GM23338 (cell line): ENCODE measurements around the gene TASL. TPM values are rescaled to one million over a fixed set of nuclear protein-coding genes. Genes with fewer than 3 reads are reported as not detected.

ENCODE experiments used
- ATAC-seq: fragments of 200-7000 bp; cut with Tn5 transposase; 3 replicates; pipeline ENCODE4 v1.9.1; 2020
- DNase-seq: peaks from one replicate; pipeline ENCODE4 v3.0.0-alpha.2; 2015; ENCODE audit warnings: low spot score
- H2AFZ ChIP-seq: fragments of 200-600 bp; sonication (generic); 2 replicates; pipeline ENCODE4 v1.8.0; 2016; ENCODE audit warnings: antibody characterized with exemption, mild to moderate bottlenecking, moderate library complexity
- H3F3A ChIP-seq: fragments of 200-600 bp; sonication (generic); replicated peaks from 2 replicates; pipeline ENCODE4 v1.8.0; 2017; ENCODE audit warnings: antibody characterized with exemption, mixed run types, low read depth
- H3K27ac ChIP-seq: fragments of 200-600 bp; sonication (generic); 2 replicates; pipeline ENCODE4 v1.6.1; 2016; ENCODE audit warnings: low read depth
- H3K27me3 ChIP-seq: fragments of 200-600 bp; sonication (generic); 2 replicates; pipeline ENCODE4 v1.8.0; 2016; ENCODE audit warnings: mild to moderate bottlenecking, mixed run types, moderate library complexity; ENCODE audit not compliant: insufficient read depth
- H3K36me3 ChIP-seq: fragments of 200-600 bp; sonication (generic); 2 replicates; pipeline ENCODE4 v1.8.0; 2016; ENCODE audit warnings: mild to moderate bottlenecking; ENCODE audit not compliant: insufficient read depth
- H3K4me1 ChIP-seq: fragments of 200-600 bp; sonication (generic); 2 replicates; pipeline ENCODE4 v1.8.0; 2016; ENCODE audit warnings: mild to moderate bottlenecking, moderate library complexity; ENCODE audit not compliant: insufficient read depth
- H3K4me2 ChIP-seq: fragments of 200-600 bp; sonication (generic); 2 replicates; pipeline ENCODE4 v1.7.1; 2017; ENCODE audit warnings: mixed run types
- H3K4me3 ChIP-seq: fragments of 200-600 bp; sonication (generic); 2 replicates; pipeline ENCODE4 v1.6.1; 2016; ENCODE audit warnings: mixed run types
- H3K79me2 ChIP-seq: fragments of 200-600 bp; sonication (generic); replicated peaks from 2 replicates; pipeline ENCODE4 v1.8.0; 2017; ENCODE audit warnings: mild to moderate bottlenecking; ENCODE audit not compliant: insufficient read depth
- H3K9me2 ChIP-seq: fragments of 200-600 bp; sonication (generic); 2 replicates; pipeline ENCODE4 v1.8.0; 2017; ENCODE audit not compliant: insufficient read depth
- H4K20me1 ChIP-seq: fragments of 200-600 bp; sonication (generic); replicated peaks from 2 replicates; pipeline ENCODE4 v1.8.0; 2017; ENCODE audit warnings: mild to moderate bottlenecking; ENCODE audit not compliant: insufficient read depth
- H3K27ac Mint-ChIP-seq: 2 replicates; pipeline ENCODE4 v1.8.0; 2020; ENCODE audit warnings: inconsistent platforms, mild to moderate bottlenecking, moderate library complexity, mixed read lengths
- H3K27me3 Mint-ChIP-seq: 3 replicates; pipeline ENCODE4 v1.8.0; 2022; ENCODE audit warnings: low read depth, mild to moderate bottlenecking, moderate library complexity, mixed read lengths, inconsistent platforms; ENCODE audit not compliant: insufficient read depth, poor library complexity
- H3K36me3 Mint-ChIP-seq: 3 replicates; pipeline ENCODE4 v1.8.0; 2021; ENCODE audit warnings: low read depth, mild to moderate bottlenecking, inconsistent platforms, moderate library complexity, mixed read lengths
- H3K4me1 Mint-ChIP-seq: 3 replicates; pipeline ENCODE4 v1.8.0; 2020; ENCODE audit warnings: mild to moderate bottlenecking, inconsistent platforms, mixed read lengths
- H3K4me3 Mint-ChIP-seq: 3 replicates; pipeline ENCODE4 v1.8.0; 2021; ENCODE audit warnings: moderate library complexity, mild to moderate bottlenecking, inconsistent platforms, mixed read lengths
- H3K9me3 Mint-ChIP-seq: 3 replicates; pipeline ENCODE4 v1.8.0; 2020; ENCODE audit warnings: moderate library complexity, mild to moderate bottlenecking, inconsistent platforms, mixed read lengths
- EZH2 ChIP-seq: fragments of 200-600 bp; sonication (generic); IDR thresholded peaks from one replicate; pipeline ENCODE4 v1.8.0; 2017; ENCODE audit warnings: antibody characterized with exemption, mild to moderate bottlenecking, low read depth; ENCODE audit not compliant: unreplicated experiment
- EZH2phosphoT487 ChIP-seq: fragments of 200-600 bp; sonication (generic); IDR thresholded peaks from one replicate; pipeline ENCODE4 v1.8.1; 2018; ENCODE audit warnings: antibody characterized with exemption; ENCODE audit not compliant: unreplicated experiment
- JUNB ChIP-seq: IDR thresholded peaks from one replicate; pipeline ENCODE4 v1.6.1; 2016; ENCODE audit warnings: antibody characterized with exemption; ENCODE audit not compliant: unreplicated experiment
- NANOG ChIP-seq: IDR thresholded peaks from 2 replicates; pipeline ENCODE4 v1.6.1; 2016; ENCODE audit warnings: antibody characterized with exemption, borderline replicate concordance
- STAT1 ChIP-seq: IDR thresholded peaks from one replicate; pipeline ENCODE4 v1.6.1; 2016; ENCODE audit warnings: antibody characterized with exemption; ENCODE audit not compliant: unreplicated experiment
- ZNF331 ChIP-seq: fragments of 250-450 bp; sonication (Bioruptor Pico); IDR thresholded peaks from 2 replicates; pipeline ENCODE4 v1.5.0; 2020; ENCODE audit warnings: low read depth, mild to moderate bottlenecking, moderate library complexity
- polyA plus RNA-seq: library from polyadenylated mRNA; unstranded; fragments of >200 nt; fragmentation: Nextera tagmentation; extraction: Ambion mirVana; gene quantifications from 2 replicates; pipeline ENCODE4 v1.2.1, GENCODE V29; 2016
- total RNA-seq: library from RNA; depleted of rRNA; stranded (reverse); fragments of >200 nt; shearing (Covaris generic); gene quantifications from 2 replicates; pipeline ENCODE4 v1.2.3, GENCODE V29; 2014
- TF ChIP-seq, protein P1 (sequence below): IDR thresholded peaks from 2 replicates; pipeline ENCODE4 v1.6.1; 2016; ENCODE audit warnings: antibody characterized with exemption
- TF ChIP-seq, protein P2 (sequence below), 2 experiments: fragments of 200-600 bp in 1 of 2; sonication (generic) in 1 of 2; conservative IDR thresholded peaks; 2 replicates each; pipeline versions ENCODE4 v1.5.1 to v1.6.1; 2016 to 2017; ENCODE audit warnings: antibody characterized with exemption in 2 of 2, low read depth in 2 of 2, mild to moderate bottlenecking in 2 of 2, moderate library complexity in 1 of 2
- TF ChIP-seq, protein P3 (sequence below): IDR thresholded peaks from one replicate; pipeline ENCODE4 v1.6.1; 2018; ENCODE audit warnings: antibody characterized with exemption; ENCODE audit not compliant: unreplicated experiment

TASL gene
- total and polyA plus RNA-seq, 2 experiments from 2014 or later, result not detected

DNA sequence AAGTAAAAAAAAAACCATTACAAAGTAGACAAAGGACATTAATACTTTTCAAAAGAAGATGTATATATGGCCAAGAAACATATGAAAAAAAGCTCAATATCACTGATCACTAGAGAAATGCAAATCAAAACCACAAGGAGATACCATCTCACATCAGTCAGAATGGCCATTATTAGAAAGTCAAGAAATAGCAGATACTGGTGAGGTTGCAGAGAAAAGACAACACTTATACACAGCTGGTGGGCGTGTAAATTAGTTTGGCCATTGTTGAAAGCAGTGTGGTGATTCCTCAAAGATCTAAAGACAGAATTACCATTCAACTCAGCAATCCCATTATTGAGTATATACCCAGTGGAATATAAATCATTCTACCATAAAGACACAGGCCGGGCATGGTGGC lies 39.3 kb downstream of the TASL start:
- Mint-ChIP-seq H3K36me3 (no peaks in the 10 kb centered on the region), H3K27ac (no peak overlapping the region), H3K9me3 (peaks cover 2% of the 10 kb centered on the region; the same call in 1 of the 3 replicates), H3K27me3 (no peaks in the 10 kb centered on the region), H3K4me1 (no peaks in the 10 kb centered on the region), H3K4me3 (no peak overlapping the region)
- no peak overlapping the region for H2AFZ ChIP-seq
- no peaks in the 10 kb centered on the region for H3K9me2 ChIP-seq
- H3K36me3 ChIP-seq, result no peaks in the 10 kb centered on the region
- H3K4me3 ChIP-seq, result no peak overlapping the region
- H3K27ac ChIP-seq, result no peak overlapping the region
- TF ChIP-seq STAT1, result no peak
- TF ChIP-seq EZH2, result no peak
- no peak for TF ChIP-seq ZNF331 (CRISPR knock-in tag)
- no peaks in the 10 kb centered on the region for H3K27me3 ChIP-seq
- no peaks in the 10 kb centered on the region for H4K20me1 ChIP-seq
- H3K4me1 ChIP-seq, result no peaks in the 10 kb centered on the region
- ATAC-seq (no peak), DNase-seq (no peak)
- no peaks in the 10 kb centered on the region for H3K79me2 ChIP-seq
- no peaks in the 10 kb centered on the region for H3F3A ChIP-seq
- no peak overlapping the region for H3K4me2 ChIP-seq

DNA sequence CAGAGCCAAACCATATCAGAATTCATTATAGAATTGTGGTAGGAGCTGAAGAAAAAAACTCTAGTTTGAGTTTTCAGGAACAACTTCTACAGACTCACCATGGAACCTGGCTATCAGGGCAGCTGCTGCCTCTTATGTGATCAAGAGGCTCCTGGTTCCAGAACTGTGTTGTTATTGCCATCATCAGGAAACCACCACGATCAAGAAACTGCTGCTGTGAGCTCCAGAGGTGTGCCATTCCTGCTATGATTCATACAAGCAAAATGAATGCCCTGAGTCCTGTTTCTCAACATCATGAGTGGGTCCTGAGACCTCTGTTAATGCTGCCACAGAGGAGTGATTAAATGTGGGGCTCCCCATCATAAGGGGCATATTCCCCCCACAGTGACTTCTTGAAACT lies 43.7 kb downstream of the TASL start:
- no peaks in the 10 kb centered on the region for H3K9me2 ChIP-seq
- H2AFZ ChIP-seq, result no peak overlapping the region
- H3K27ac ChIP-seq, result no peak overlapping the region
- H3K4me1 Mint-ChIP-seq, result no peaks in the 10 kb centered on the region
- H4K20me1 ChIP-seq, result no peaks in the 10 kb centered on the region
- H3K36me3 ChIP-seq, result no peaks in the 10 kb centered on the region
- H3K27me3 Mint-ChIP-seq, result no peaks in the 10 kb centered on the region
- no peak overlapping the region for H3K4me3 ChIP-seq
- H3K4me1 ChIP-seq, result no peaks in the 10 kb centered on the region
- DNase-seq, result no peak
- H3K27ac Mint-ChIP-seq, result no peak overlapping the region
- no peaks in the 10 kb centered on the region; the same call in 2 of the 3 replicates for H3K9me3 Mint-ChIP-seq
- no peaks in the 10 kb centered on the region for H3K27me3 ChIP-seq
- H3K4me2 ChIP-seq, result no peak overlapping the region
- no peaks in the 10 kb centered on the region for H3K36me3 Mint-ChIP-seq
- no peak overlapping the region for H3K4me3 Mint-ChIP-seq
- H3K79me2 ChIP-seq, result no peaks in the 10 kb centered on the region
- no peaks in the 10 kb centered on the region for H3F3A ChIP-seq
- no peak for ATAC-seq
- TF ChIP-seq, protein P1, sequence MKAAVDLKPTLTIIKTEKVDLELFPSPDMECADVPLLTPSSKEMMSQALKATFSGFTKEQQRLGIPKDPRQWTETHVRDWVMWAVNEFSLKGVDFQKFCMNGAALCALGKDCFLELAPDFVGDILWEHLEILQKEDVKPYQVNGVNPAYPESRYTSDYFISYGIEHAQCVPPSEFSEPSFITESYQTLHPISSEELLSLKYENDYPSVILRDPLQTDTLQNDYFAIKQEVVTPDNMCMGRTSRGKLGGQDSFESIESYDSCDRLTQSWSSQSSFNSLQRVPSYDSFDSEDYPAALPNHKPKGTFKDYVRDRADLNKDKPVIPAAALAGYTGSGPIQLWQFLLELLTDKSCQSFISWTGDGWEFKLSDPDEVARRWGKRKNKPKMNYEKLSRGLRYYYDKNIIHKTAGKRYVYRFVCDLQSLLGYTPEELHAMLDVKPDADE, result no peak
- TF ChIP-seq STAT1, result no peak
- TF ChIP-seq EZH2phosphoT487, result no peak
- TF ChIP-seq, protein P2, sequence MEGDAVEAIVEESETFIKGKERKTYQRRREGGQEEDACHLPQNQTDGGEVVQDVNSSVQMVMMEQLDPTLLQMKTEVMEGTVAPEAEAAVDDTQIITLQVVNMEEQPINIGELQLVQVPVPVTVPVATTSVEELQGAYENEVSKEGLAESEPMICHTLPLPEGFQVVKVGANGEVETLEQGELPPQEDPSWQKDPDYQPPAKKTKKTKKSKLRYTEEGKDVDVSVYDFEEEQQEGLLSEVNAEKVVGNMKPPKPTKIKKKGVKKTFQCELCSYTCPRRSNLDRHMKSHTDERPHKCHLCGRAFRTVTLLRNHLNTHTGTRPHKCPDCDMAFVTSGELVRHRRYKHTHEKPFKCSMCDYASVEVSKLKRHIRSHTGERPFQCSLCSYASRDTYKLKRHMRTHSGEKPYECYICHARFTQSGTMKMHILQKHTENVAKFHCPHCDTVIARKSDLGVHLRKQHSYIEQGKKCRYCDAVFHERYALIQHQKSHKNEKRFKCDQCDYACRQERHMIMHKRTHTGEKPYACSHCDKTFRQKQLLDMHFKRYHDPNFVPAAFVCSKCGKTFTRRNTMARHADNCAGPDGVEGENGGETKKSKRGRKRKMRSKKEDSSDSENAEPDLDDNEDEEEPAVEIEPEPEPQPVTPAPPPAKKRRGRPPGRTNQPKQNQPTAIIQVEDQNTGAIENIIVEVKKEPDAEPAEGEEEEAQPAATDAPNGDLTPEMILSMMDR (conservative IDR thresholded peaks at IDR 0.05; ENCODE audit: low read depth in 2 of 2), result no peak
- TF ChIP-seq NANOG, result no peak
- TF ChIP-seq, protein P3, sequence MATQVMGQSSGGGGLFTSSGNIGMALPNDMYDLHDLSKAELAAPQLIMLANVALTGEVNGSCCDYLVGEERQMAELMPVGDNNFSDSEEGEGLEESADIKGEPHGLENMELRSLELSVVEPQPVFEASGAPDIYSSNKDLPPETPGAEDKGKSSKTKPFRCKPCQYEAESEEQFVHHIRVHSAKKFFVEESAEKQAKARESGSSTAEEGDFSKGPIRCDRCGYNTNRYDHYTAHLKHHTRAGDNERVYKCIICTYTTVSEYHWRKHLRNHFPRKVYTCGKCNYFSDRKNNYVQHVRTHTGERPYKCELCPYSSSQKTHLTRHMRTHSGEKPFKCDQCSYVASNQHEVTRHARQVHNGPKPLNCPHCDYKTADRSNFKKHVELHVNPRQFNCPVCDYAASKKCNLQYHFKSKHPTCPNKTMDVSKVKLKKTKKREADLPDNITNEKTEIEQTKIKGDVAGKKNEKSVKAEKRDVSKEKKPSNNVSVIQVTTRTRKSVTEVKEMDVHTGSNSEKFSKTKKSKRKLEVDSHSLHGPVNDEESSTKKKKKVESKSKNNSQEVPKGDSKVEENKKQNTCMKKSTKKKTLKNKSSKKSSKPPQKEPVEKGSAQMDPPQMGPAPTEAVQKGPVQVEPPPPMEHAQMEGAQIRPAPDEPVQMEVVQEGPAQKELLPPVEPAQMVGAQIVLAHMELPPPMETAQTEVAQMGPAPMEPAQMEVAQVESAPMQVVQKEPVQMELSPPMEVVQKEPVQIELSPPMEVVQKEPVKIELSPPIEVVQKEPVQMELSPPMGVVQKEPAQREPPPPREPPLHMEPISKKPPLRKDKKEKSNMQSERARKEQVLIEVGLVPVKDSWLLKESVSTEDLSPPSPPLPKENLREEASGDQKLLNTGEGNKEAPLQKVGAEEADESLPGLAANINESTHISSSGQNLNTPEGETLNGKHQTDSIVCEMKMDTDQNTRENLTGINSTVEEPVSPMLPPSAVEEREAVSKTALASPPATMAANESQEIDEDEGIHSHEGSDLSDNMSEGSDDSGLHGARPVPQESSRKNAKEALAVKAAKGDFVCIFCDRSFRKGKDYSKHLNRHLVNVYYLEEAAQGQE, result no peak
- no peak for TF ChIP-seq ZNF331 (CRISPR knock-in tag)
- TF ChIP-seq EZH2, result no peak
- no peak for TF ChIP-seq JUNB
